ENCODE measurements around the gene GNL3.
A peak's percentile ranks its signal among the peaks of the same experiment; 100 is the strongest.

The GNL3 gene

GRCh38 chr3:52689151-52689550, 3.3 kb downstream of the GNL3 start:
- no peak for DNase-seq

- no peak for DNase-seq
Observed at GRCh38 chr3:52690560-52690959, 4.7 kb downstream of the GNL3 start.

- no peak for DNase-seq
Observed at GRCh38 chr3:52693071-52693470, 7.2 kb downstream of the GNL3 start.

GRCh38 chr3:52694528-52695189, 8.8 kb downstream of the GNL3 start:
- no peak for DNase-seq

- DNase-seq, result no peak
Observed at GRCh38 chr3:52695798-52696671, 10.2 kb downstream of the GNL3 start.

- DNase-seq, result no peak
Observed at GRCh38 chr3:52696830-52697631, 11.2 kb downstream of the GNL3 start.

GRCh38 chr3:52697632-52697965, 11.8 kb downstream of the GNL3 start:
- no peak for DNase-seq

- DNase-seq, result no peak
Observed at GRCh38 chr3:52703341-52703740, 17.5 kb downstream of the GNL3 start.

GRCh38 chr3:52704611-52705437, 19.0 kb downstream of the GNL3 start:
- no peak for DNase-seq

- no peak for DNase-seq
Observed at GRCh38 chr3:52705438-52705687, 19.5 kb downstream of the GNL3 start.

- peak; percentile 84 to 86 for DNase-seq
Observed at GRCh38 chr3:52705688-52706686, 20.2 kb downstream of the GNL3 start, which contains the start of the genes GLT8D1 and SPCS1. Gene GLT8D1, minus strand, starts transcription at chr3:52705791. Its CDS starts 5,331 bp downstream, at chr3:52700460. Gene SPCS1, plus strand, starts transcription at chr3:52706106. Its CDS starts 141 bp downstream, at chr3:52706247.

GRCh38 chr3:52707585-52707984, 21.8 kb downstream of the GNL3 start:
- DNase-seq, result no peak

GRCh38 chr3:52710512-52710911, 24.7 kb downstream of the GNL3 start:
- no peak for DNase-seq

- no peak for DNase-seq
Observed at GRCh38 chr3:52712291-52713212, 26.7 kb downstream of the GNL3 start.

- no peak for DNase-seq
Observed at GRCh38 chr3:52714335-52715302, 28.8 kb downstream of the GNL3 start.

GRCh38 chr3:52715714-52716305, 30.0 kb downstream of the GNL3 start:
- no peak for DNase-seq

- DNase-seq, result no peak
Observed at GRCh38 chr3:52719618-52720017, 33.8 kb downstream of the GNL3 start.

- peak; percentile 38 to 40 for DNase-seq
Observed at GRCh38 chr3:52721002-52721729, 35.3 kb downstream of the GNL3 start.

All from CD4-positive, alpha-beta T cell treated with Interleukin-4 for 1 hour (primary cell).